ENCODE data around the gene APEX2.
A peak's percentile ranks its signal among the peaks of the same experiment; 100 is the strongest.

The APEX2 gene

GRCh38 chrX:54999717-55000598, at the start of gene APEX2:
Gene APEX2 (plus strand): TSS chrX:55000363. CDS start chrX:55000423, 60 bp downstream.
- H3K4me3 ChIP-seq (ENCODE audit: low read depth, low read length) = peak within 1 kb of the TSS; percentile 73
- no peak for TF ChIP-seq CTCF (IDR thresholded peaks at IDR 0.05; ENCODE audit: low read depth, low read length)

GRCh38 chrX:54950730-54951375, 49.3 kb upstream of the APEX2 start:
- TF ChIP-seq CTCF (IDR thresholded peaks at IDR 0.05; ENCODE audit: low read depth, low read length) = no peak
- no peak overlapping the region for H3K4me3 ChIP-seq (ENCODE audit: low read depth, low read length)

GRCh38 chrX:54961750-54962149, 38.4 kb upstream of the APEX2 start:
- H3K4me3 ChIP-seq (ENCODE audit: low read depth, low read length) = no peak overlapping the region
- no peak for TF ChIP-seq CTCF (IDR thresholded peaks at IDR 0.05; ENCODE audit: low read depth, low read length)

- TF ChIP-seq CTCF (IDR thresholded peaks at IDR 0.05; ENCODE audit: low read depth, low read length) = no peak
- H3K4me3 ChIP-seq (ENCODE audit: low read depth, low read length) = no peak overlapping the region
Observed at GRCh38 chrX:54964766-54965497, 35.2 kb upstream of the APEX2 start.

- TF ChIP-seq CTCF (IDR thresholded peaks at IDR 0.05; ENCODE audit: low read depth, low read length) = no peak
Observed at GRCh38 chrX:54977387-54977786, 22.8 kb upstream of the APEX2 start.

GRCh38 chrX:54978448-54978847, 21.7 kb upstream of the APEX2 start:
- TF ChIP-seq CTCF (IDR thresholded peaks at IDR 0.05; ENCODE audit: low read depth, low read length) = no peak
- H3K4me3 ChIP-seq (ENCODE audit: low read depth, low read length) = no peak overlapping the region

More at GRCh38 chrX:54977387-54977786, 22.8 kb upstream of the APEX2 start:
- no peak overlapping the region for H3K4me3 ChIP-seq (ENCODE audit: low read depth, low read length)
